Gastrocnemius medialis (tissue), 4 donors: Measurements from ENCODE around the gene AAR2. TPM values are rescaled to one million over a fixed set of nuclear protein-coding genes. Genes with fewer than 3 reads are reported as not detected.

Experiments used
- ATAC-seq, 2 donors: fragments of 150-250 bp; one replicate each; pipeline ENCODE4 v1.9.1; 2016
- DNase-seq, 2 donors: peaks; one replicate each; pipeline ENCODE4 v3.0.0-alpha.2; 2019
- H3K27ac ChIP-seq, 4 donors: fragments of 200-600 bp; sonication (generic); 1 replicate in 1 of 4; 2 replicates in 3 of 4; pipeline ENCODE4 v1.5.1; 2016 to 2018; ENCODE audit warnings: mild to moderate bottlenecking in 2 of 4, moderate library complexity in 1 of 4
- H3K27me3 ChIP-seq, 3 donors: fragments of 200-600 bp; sonication (generic) in 2 of 3; 1 replicate in 1 of 3; 2 replicates in 2 of 3; pipeline versions ENCODE4 v1.5.1 to v1.6.0; 2016 to 2019; ENCODE audit warnings: mild to moderate bottlenecking in 1 of 3, moderate library complexity in 1 of 3
- H3K36me3 ChIP-seq, 2 donors: fragments of 200-600 bp; sonication (generic) in 1 of 2; one replicate each; pipeline ENCODE4 v1.5.1; 2017 to 2018
- H3K4me1 ChIP-seq, 2 donors: fragments of 200-600 bp; sonication (generic) in 1 of 2; one replicate each; pipeline ENCODE4 v1.5.1; 2016 to 2017; ENCODE audit warnings: mild to moderate bottlenecking in 2 of 2
- H3K4me3 ChIP-seq, 4 donors: fragments of 200-600 bp; sonication (generic) in 3 of 4; 1 replicate in 1 of 4; 2 replicates in 3 of 4; pipeline ENCODE4 v1.5.1; 2016 to 2019; ENCODE audit warnings: mild to moderate bottlenecking in 2 of 4
- H3K9me3 ChIP-seq, 3 donors: fragments of 200-600 bp; sonication (generic) in 2 of 3; 1 replicate in 1 of 3; 2 replicates in 2 of 3; pipeline ENCODE4 v1.5.1; 2016 to 2019
- POLR2A ChIP-seq, 2 donors: fragments of 450-650 bp; IDR thresholded peaks; one replicate each; pipeline ENCODE4 v1.6.1; 2017; ENCODE audit warnings: antibody characterized with exemption in 2 of 2, mild to moderate bottlenecking in 2 of 2, moderate library complexity in 2 of 2
- in situ Hi-C, 4 donors: fragments of 200-750 bp; cut with MboI; loops; one replicate each; pipeline versions ENCODE4 v1.15.0 to v1.8.0; 2017; ENCODE audit warnings: low sequenced_read_pairs in 4 of 4
- intact Hi-C: fragments of 100-400 bp; cut with DNase I; formaldehyde crosslinking; loops from one replicate; pipeline ENCODE4 v1.15.1; 2023; ENCODE audit warnings: low total_unique reads
- total RNA-seq, 4 donors: library from RNA; depleted of rRNA; stranded (reverse); fragments of >200 nt; gene quantifications; one replicate each; pipeline versions ENCODE4 v1.1.0 to v1.2.3, GENCODE V29; 2016
- TF ChIP-seq, protein P1 (sequence below), 5 experiments: fragments of 450-650 bp in 3 of 5; fragments of 200-600 bp in 2 of 5; sonication (generic) in 2 of 5; IDR thresholded peaks in 4 of 5; conservative IDR thresholded peaks in 1 of 5; 1 replicate in 4 of 5; 2 replicates in 1 of 5; pipeline ENCODE4 v1.5.1; 2016 to 2019; ENCODE audit warnings: antibody characterized with exemption in 5 of 5, mild to moderate bottlenecking in 3 of 5, moderate library complexity in 3 of 5

Gene AAR2
- total RNA-seq, 4 donors from 2014 or later = 18.7 to 24.4 (median 21.2) TPM

- H3K27ac ChIP-seq = no peak overlapping the region
- ATAC-seq = no peak
- H3K27me3 ChIP-seq = peaks cover 10 to 14% (median 12%) of the 10 kb centered on the region in 3 donors
- in situ Hi-C loops (no loop called here), intact Hi-C loops (no loop called here)
- no peaks in the 10 kb centered on the region for H3K36me3 ChIP-seq
- DNase-seq = no peak
- H3K4me3 ChIP-seq = no peak overlapping the region
- TF ChIP-seq, protein P1, sequence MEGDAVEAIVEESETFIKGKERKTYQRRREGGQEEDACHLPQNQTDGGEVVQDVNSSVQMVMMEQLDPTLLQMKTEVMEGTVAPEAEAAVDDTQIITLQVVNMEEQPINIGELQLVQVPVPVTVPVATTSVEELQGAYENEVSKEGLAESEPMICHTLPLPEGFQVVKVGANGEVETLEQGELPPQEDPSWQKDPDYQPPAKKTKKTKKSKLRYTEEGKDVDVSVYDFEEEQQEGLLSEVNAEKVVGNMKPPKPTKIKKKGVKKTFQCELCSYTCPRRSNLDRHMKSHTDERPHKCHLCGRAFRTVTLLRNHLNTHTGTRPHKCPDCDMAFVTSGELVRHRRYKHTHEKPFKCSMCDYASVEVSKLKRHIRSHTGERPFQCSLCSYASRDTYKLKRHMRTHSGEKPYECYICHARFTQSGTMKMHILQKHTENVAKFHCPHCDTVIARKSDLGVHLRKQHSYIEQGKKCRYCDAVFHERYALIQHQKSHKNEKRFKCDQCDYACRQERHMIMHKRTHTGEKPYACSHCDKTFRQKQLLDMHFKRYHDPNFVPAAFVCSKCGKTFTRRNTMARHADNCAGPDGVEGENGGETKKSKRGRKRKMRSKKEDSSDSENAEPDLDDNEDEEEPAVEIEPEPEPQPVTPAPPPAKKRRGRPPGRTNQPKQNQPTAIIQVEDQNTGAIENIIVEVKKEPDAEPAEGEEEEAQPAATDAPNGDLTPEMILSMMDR (IDR thresholded peaks at IDR 0.05 in 4 of 5, conservative IDR thresholded peaks at IDR 0.05 in 1 of 5) = no peak
- TF ChIP-seq POLR2A (IDR thresholded peaks at IDR 0.05) = no peak
- no peaks in the 10 kb centered on the region for H3K9me3 ChIP-seq
- H3K4me1 ChIP-seq = no peaks in the 10 kb centered on the region
Observed at GRCh38 chr20:36274181-36274841, 38.0 kb downstream of the AAR2 start.

- in situ Hi-C loops (no loop called here), intact Hi-C loops (no loop called here)
- no peak for ATAC-seq
- no peaks in the 10 kb centered on the region for H3K36me3 ChIP-seq
- H3K27ac ChIP-seq = no peak overlapping the region
- DNase-seq = no peak
- no peak overlapping the region for H3K4me3 ChIP-seq
- H3K27me3 ChIP-seq = peaks cover 12 to 14% (median 13%) of the 10 kb centered on the region in 3 donors
- TF ChIP-seq POLR2A (IDR thresholded peaks at IDR 0.05) = no peak
- TF ChIP-seq, protein P1 (IDR thresholded peaks at IDR 0.05 in 4 of 5, conservative IDR thresholded peaks at IDR 0.05 in 1 of 5) = no peak
- no peaks in the 10 kb centered on the region for H3K9me3 ChIP-seq
- H3K4me1 ChIP-seq = no peaks in the 10 kb centered on the region
Observed at GRCh38 chr20:36275011-36275410, 38.7 kb downstream of the AAR2 start.

GRCh38 chr20:36275441-36276189 is 39.3 kb downstream of the AAR2 start:
- in situ Hi-C loops = no loop called here
- H3K36me3 ChIP-seq = no peaks in the 10 kb centered on the region
- ATAC-seq = no peak
- H3K4me1 ChIP-seq = no peaks in the 10 kb centered on the region
- peaks cover 12 to 14% (median 13%) of the 10 kb centered on the region in 3 donors for H3K27me3 ChIP-seq
- H3K27ac ChIP-seq = no peak overlapping the region
- intact Hi-C loops = no loop called here
- H3K4me3 ChIP-seq = no peak overlapping the region
- TF ChIP-seq POLR2A (IDR thresholded peaks at IDR 0.05) = no peak
- TF ChIP-seq, protein P1 (IDR thresholded peaks at IDR 0.05 in 4 of 5, conservative IDR thresholded peaks at IDR 0.05 in 1 of 5) = no peak
- no peaks in the 10 kb centered on the region for H3K9me3 ChIP-seq
- DNase-seq = no peak

DNA sequence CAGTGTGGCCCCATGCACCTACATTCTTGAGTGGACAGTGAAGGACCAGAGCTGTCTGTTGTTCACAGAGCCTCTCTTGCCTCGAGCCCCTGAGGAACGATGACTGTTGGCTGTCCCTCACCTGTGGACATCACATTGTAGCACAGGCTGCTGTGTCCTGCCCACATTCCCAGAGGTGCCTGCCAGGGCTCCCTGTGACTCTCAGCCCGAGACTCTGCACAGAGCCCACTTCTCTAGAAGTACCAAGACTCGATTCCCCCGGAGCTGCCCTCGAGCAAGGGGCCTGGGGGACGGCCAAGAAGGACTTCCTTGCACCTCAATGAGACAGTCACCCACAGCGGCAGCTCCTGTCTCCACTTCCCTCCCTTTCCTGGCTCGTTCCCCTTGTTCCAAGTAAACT is 41.3 kb downstream of the AAR2 start:
- no peak overlapping the region for H3K4me3 ChIP-seq
- H3K9me3 ChIP-seq = no peaks in the 10 kb centered on the region
- in situ Hi-C loops (no loop called here), intact Hi-C loops (no loop called here)
- DNase-seq (no peak), ATAC-seq (no peak)
- TF ChIP-seq, protein P1 (IDR thresholded peaks at IDR 0.05 in 4 of 5, conservative IDR thresholded peaks at IDR 0.05 in 1 of 5) = no peak
- no peak for TF ChIP-seq POLR2A (IDR thresholded peaks at IDR 0.05)
- H3K27me3 ChIP-seq = peaks cover 12 to 14% (median 13%) of the 10 kb centered on the region in 3 donors
- H3K36me3 ChIP-seq = no peaks in the 10 kb centered on the region
- no peak overlapping the region for H3K27ac ChIP-seq
- no peaks in the 10 kb centered on the region for H3K4me1 ChIP-seq
